C4-2B (cell line): ENCODE measurements around the gene LGI4.

Experiments used
- CTCF ChIP-seq: fragments of 450-650 bp; conservative IDR thresholded peaks from 2 replicates; pipeline ENCODE4 v1.5.1; 2017; ENCODE audit warnings: mild to moderate bottlenecking
- ZFX ChIP-seq: fragments of 450-650 bp; IDR thresholded peaks from 2 replicates; pipeline ENCODE4 v1.6.1; 2017

GRCh38 chr19:35120492-35120891 is 14.4 kb downstream of the LGI4 start:
- TF ChIP-seq CTCF = no peak
- no peak for TF ChIP-seq ZFX
